Urothelium cell line (cell line): Measurements from ENCODE around the gene SEC14L1.
A peak's percentile ranks its signal among the peaks of the same experiment; 100 is the strongest.
"Not testable (repeated sequence)": the region's sequence is repeated elsewhere in the genome, so short reads cannot be mapped to it uniquely, and the experiment has no call there.

ENCODE experiments used
- DNase-seq: peaks from one replicate; pipeline ENCODE4 v3.0.0; 2011; ENCODE audit warnings: low spot score, mixed read lengths
- FAIRE-seq: peaks from 2 replicates; lab custom pipeline; 2011; peaks lifted over from hg19 to GRCh38; lab: Jason Lieb, UNC

SEC14L1 gene

DNA sequence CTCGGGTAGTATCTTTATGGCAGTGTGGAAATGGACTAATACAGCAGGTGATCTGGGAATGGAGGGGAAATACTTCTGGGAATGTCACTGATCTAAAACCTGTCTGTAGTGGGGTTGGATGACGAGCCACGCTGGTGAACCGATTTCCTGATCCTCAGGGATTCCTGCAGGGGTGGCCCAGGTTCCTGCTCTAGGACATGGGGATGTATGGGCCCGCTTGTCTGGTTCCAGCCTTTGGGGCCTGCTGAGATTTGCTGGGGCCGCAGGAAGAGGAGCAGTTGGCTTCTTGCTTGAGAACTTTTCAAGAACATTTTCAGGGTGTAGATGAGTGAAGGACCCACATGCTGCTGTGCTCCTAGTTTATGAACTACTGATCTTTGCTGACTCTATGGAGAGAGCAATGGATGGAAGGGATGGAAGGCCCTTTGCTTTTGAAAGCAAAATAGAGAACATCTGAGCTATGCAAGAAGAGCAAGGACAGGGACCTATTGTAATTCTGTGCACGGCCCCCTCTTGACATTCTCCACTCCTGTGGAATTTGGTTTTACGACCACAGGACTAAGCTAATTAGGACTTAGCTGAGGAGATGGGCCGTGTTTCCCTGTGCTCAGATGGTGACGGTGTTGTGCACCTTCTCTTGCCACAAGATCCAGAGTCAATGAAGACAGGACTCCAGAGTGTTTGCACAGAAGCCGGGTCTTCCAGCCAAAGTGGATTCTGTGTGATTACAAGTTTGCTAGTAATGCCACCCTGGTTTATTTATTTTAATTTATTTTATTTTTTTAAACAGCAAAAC, 90.5 kb downstream of the SEC14L1 start:
- DNase-seq (no peak), FAIRE-seq (peak; percentile 72)

DNA sequence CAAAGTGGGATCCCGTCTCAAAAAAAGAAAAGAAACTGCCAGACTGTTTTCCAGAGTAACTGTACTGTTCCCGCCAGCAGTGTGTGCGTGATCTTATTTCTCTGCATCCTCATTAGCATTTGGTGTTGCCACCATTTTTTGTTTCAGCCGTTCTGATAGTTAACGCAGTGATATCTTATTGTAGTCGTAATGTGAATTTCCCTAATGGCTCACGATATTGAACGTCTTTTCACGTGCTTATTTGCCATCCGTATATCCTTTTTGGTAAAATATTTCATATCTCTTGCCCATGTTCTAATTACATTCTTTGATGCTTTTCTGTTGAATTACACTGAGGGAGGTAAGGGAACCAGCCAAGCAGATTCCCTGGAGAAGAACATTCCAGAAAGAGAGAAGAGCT, 92.4 kb downstream of the SEC14L1 start:
- no peak for DNase-seq
- FAIRE-seq: no peak

DNA sequence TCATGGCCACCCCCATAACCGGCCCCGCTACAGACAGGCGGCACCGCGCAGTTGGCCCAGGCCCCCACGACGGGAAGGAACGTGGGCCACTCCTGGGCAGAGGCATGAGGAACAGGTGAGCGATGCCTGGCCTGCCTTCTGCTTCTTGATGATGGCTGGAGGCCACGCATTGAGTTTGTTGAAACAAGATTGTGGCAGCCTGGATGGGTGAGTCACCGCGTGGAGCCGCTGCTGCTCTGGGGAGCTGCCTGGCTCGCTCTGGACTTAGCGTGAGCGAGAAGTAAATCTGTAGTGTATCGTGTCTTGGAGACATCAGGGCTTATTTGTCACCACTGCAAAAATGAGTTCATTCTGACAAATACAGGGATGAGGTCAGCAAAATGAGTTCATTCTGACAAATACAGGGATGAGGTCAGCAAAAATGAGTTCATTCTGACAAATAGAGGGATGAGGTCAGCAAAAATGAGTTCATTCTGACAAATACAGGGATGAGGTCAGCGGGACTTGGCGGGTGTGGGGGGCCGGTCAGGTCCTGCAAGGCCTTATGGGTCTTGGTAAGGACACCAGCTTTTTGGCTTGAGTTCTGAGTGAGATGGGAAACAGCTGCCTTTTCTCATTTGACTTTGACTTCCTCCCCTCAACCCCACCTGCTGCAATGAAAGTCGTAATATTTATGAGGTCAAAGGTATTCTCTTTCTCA, 93.0 kb downstream of the SEC14L1 start:
- peak; percentile 99 for FAIRE-seq
- DNase-seq: peak; percentile 92

DNA sequence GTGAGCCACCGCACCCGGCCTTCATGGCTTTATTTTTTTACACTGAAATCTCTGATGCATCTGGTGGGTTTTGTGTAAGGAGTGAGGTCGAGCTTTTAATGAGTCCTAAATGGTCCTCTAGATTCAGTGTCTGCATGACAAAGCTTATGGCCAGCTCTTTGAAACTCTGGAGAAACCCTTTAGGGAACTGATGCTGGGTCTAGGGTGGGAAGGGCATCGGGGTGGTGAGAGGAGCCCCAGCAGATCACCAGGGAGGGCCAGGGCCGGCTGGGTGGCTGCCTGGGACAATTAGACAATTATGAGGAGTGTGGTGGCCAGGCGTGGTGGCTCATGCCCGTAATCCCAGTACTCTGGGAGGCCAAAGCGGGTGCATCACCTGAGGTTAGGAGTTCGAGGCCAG, 93.9 kb downstream of the SEC14L1 start:
- no peak for FAIRE-seq

DNA sequence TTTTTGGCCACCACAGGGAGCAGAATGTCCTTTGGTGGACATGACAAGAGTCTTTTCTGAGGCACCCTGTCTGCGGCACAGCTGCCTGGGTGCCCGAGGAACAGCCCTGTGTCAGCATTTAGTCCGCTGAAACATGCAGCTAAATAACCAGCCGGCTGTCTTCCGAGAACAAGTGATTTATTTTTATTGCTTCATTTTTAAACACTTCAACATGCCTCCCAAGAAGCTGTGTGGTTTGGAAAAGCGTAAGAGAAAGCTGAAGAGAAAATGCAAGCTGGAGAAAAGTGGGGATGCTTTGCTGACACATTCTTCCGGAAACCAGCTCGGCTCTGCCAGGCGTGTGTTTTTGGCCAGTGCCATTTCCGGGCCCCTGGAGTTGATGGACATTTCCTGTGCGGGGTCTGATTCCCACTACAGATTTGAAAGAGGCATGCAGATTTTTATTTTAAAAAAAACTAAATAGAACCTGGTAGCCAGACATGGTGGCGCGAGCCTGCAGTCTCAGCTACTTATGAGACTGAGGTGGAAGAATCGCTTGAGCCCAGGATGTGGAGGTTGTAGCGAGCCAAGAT, 94.7 kb downstream of the SEC14L1 start:
- DNase-seq: peak; percentile 68
- FAIRE-seq: no peak

More for the DNA sequence above, 93.9 kb downstream of the SEC14L1 start:
- no peak for DNase-seq

DNA sequence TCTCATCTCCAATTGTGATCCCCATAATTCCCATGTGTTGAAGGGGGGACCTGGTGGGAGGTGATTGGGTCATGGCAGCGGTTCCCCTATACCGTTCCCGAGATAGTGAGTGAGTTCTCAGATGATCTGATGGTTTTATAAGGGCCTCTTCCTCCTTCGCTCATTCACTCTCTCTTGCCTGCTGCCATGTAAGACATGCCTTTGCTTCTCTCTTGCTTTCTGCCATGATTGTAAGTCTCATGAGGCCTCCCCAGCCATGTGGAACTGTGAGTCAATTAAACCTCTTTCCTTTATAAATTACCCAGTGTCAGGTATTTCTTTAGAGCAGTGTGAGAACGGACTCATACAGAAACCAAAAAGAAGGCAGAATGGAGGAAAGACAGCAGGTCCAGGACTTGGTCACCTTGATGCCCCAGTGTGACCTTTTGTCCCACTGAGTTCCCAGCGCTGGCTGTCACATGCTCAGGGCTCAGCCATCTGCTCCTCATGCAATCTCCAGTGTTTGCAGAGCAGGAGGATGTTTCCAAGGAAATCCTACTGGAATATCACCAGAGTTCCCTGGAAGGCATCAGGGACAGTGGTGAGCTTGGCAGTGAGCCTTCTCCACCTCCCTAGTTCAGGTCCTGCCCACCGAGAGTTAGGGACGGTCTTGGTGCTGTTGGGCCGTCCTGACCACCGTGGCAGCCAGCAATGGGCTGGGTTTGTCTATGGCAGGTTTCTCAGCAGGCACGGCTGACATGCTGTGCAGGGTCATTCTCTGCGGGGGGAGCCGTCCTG, 96.7 kb downstream of the SEC14L1 start:
- FAIRE-seq: no peak
- no peak for DNase-seq

DNA sequence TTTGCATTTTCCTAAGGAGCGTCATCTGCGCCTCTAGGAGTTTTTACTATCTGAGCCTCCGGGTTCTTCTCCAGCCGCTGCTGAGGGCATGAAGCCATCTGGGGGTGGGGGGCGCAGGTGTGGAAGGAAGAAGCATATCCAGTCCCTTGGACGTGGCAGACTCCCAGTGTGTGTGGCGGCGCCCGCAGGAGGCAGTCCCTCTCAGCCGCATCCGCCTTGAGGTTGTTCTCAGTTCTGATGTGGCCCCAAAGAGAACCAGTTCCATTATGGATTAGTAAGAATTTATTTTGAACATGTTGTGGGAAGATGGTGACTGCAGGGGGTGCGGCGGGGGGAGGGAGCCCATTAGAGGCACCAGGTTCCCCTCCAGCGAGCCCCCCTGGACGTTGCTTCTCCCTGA, 100.2 kb downstream of the SEC14L1 start:
- FAIRE-seq (no peak), DNase-seq (no peak)

DNA sequence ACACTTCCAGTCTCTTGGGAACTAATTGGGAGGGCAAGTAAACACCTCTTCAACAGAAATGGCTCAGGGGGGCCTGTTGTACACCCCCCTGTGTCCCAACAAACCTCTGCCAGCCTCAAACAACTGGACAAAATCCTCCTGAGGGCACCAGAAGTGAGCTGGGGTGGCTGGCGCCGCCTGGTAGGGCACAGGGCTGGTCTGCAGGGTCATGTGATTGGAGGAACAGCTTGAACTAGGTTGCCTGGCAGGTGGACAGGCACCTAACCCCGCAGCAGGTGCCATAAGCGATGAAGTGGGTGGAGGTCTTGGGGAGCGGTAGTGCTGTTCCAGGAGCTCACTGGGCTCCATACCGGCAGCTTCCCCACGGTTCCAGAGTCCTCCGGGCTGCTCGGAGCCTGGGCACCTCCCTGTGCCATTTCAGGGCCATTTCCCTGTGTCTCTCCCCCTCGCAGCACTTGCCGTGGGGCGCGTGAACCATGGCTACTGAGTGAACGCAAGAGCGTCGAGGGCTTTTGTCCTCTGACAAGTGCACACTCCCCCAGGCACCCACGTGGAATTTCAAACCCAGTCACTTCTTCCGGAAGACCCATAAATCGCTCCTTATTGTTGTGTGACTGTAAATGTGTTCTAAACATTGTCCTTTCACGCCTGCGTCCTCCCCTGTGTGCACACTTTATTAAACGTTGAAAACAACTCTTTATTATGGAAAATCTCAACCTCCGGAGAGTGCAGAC, 101.5 kb downstream of the SEC14L1 start:
- no peak for FAIRE-seq
- no peak for DNase-seq

DNA sequence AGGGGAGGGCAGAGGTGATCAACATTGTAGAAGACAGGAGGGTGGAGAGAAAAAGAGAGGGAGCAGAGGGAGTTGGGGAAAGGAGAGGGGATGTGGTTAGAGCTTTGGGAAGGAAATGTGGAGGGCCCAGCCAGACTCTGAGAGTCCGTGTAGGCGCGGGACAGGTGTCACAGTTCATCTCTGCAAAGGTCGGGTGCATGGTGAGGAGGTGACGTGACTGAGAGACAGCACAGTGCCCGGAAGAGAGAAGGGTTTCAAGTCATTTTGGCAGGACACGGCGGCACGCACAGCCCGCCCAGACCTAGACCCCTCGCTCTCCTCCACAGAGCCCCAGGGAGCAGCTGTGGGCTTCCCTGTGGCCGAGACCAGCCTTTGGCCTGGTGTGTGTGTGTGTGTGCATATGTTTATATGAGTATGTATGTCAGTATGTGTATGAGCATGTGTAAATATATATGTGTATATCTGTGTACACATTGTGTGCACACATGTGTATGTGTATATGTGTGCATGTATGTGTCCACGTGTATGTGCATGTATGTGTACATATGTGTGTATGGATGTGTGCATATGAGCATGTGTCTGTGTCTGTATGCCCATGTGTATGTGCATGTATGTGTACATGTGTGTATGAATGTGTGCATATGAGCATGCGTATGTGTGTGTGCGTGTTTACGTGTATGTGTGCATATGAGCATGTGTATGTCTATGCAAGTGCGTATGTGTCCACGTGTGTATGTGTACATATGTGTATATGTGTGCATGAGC, 104.6 kb downstream of the SEC14L1 start:
- DNase-seq (no peak), FAIRE-seq (peak; percentile 98)

DNA sequence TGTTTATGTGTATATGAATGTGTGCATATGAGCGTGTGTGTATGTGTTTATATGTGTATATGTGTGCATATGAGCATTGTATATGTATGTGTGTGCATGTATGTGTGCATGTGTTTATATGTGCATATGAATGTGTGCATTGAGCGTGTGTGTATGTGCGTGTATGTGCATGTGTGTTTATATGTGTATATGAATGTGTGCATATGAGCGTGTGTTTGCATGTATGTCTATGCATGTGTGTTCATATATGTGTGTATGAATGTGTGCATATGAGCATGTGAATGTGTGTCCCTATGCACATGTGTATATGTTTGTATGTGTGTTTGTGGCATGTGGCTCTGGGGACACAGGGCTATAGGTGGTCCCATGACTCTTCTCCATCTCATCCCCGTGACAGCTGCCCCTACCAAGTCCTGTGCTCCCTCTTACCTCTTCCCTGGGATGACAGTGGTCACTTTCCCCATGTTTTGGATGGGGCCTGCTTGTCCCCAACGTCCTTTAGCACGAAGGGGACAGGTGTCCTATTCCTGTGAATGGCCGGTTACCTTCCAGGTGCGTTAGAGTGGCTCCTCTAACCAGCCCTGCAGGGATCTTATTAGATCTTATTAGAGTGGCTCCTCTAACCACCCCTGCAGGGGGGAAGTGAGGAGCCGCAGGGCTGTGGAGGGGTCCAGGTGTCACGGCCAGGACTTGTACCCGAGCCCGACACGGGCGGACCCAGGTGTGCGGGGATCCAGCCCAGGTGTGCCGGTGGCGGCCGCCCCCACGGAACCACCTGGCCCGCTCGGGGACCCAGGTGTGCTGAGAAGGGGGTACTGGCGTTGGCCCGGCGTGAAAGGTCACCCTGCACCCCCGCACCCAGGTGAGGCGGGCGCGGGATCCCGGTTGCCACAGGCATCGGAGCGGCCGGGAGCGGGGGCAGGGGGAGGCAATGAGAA, 105.6 kb downstream of the SEC14L1 start:
- DNase-seq (no peak), FAIRE-seq (peak; percentile 9)

DNA sequence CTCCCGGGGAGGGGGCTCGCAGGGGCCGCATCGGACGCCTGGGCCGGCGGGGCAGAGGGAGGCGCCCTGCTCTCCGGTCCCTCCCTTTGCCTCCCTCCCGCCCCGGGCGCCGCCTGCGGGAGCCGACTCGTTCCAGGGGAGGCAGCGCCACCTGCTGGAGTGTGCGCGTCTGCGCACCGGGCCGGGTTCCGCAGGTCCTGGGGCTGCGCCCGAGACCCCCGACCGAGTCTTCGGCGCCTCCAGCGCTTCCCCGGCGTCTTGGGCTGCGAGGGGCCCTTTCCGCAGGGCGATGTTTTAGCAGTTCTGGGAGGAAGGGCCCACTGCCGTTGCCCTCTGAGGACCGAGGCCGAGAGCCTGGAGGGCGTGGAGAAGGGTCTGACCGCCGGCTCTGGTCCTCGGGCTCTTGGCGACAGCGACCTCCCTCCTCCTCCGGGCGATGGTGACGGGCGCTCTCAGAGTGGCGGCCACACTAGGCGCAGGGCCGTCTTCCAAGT, 106.3 kb downstream of the SEC14L1 start:
- DNase-seq (peak; percentile 91), FAIRE-seq (peak; percentile 63)

DNA sequence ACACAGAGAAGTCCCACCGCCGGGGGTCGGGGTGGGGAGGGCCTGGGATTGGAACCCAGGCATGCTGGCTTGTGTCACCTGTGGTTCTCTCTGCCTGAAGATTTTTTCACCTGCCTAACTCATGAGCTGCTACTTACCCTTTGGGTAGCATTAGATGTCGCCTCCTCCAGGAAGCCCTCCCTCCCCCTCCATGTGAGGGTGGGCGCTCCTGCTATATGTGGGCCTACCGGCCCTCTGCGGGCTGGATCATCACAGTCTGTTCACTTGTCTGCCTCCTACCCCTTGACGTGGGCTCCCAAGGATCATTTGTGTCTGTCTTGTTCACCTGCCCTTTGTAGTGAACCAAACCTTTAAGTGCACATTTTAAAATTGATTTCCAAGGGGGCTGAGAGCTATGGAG, 106.8 kb downstream of the SEC14L1 start:
- no peak for DNase-seq
- FAIRE-seq: no peak

DNA sequence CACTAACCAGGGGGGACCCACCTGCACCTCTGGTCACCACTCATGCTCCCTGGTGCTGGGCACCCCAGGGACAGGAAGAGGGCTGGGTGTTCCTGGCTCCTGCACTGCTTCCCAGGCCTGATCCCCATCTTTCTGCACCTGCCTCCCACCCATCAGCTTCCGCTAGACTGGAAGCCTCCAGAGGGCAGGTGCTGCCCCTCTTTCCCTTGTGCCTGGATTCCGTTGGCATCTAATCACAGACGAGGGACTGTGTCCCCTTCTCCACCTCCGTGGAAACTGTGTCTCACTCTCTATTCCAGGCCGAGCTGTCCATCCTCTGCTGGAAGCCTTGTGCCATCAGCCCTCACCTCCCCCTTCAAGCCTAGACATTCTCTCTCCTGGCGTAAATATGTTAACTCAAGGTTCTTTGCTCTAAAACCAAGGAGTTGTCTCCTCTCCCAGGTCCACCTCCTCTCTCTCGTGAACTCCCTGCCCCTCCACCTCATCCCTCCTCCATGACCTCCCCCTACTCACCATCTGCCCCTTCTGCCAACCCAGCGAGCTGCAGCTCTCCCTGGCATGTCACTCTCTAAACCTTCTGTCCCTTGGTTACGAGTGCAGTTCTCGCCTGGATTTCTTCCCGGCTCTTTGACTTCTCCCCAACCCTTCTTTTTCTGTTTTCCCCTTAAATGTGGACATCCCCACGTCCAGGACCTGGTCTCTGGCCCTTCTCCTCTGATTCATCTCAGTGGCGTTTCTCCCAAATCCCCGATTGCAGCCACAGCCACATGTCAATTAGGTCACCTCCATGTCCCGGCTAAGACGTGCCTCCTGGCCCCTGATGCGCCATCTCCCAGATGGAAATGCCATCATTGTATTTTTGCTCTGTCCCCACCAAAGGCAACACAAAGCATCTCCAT, 107.7 kb downstream of the SEC14L1 start:
- DNase-seq: no peak
- FAIRE-seq: peak; percentile 46

DNA sequence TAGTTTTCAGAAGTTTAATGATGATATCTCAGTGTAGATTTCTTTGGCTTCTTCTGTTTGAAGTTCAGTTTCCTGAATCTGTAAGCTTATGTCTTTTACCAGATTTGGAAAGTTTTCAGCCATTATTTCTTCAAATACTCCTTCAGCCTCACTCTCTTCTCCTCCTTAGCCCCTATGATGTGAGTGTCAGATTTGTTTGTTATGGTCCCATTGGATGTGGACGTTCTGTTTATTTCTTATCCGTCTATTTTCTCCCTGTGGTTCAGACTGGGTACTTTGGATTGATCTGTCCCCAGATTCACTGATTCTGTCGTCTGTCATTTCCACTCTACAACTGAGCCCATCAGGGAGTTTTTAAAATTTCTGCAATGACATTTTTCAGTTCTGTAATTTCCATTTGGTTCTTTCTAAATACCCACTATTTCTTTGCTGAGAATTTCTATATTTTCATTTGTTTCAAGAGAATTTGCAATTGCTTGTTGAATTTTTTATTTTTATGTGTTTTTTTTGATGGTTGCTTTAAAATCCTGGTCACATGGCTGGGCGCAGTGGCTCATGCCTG, 110.9 kb downstream of the SEC14L1 start:
- FAIRE-seq (no peak), DNase-seq (no peak)

DNA sequence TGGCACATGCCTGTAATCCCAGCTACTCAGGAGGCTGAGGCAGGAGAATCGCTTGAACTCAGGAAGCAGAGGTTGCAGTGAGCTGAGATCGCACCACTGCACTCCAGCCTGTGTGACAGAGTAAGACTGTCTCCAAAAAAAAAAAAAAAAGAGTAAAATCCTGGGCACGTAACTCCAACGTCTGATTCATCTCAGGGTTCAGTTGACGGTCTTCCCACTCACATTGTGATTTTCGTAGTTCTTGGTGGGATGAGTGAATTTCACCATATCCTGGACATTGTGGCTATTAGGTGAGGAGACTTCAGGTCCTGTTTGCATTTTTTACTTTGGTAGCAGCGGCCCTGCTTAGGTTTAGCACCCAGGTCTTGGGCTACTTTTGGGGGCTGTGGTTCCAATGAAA, 111.5 kb downstream of the SEC14L1 start:
- not testable (repeated sequence) for FAIRE-seq, DNase-seq

DNA sequence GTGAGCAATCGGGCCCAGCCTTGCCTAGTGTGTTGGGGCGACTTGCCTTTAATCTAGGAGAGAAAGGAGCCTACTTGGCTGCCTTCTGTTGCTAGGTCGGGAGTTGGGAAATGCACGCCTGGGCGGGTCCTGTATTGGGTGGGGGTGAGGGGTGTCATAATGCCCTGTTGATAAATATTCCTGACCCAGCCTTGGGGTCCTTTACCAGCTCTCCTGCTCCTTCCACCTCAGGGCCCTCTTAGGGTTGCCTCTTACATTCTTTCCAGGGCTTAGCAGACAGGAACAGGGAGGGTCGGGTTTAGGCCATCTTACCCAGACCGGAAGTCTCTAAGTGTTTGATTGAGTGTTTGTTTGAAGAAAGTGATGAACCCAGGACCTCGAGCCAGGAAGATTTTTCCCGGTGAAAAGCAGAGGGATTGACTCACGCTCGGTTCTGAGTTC, 112.9 kb downstream of the SEC14L1 start:
- DNase-seq (no peak), FAIRE-seq (no peak)
